ENCODE data around the gene GPR42. TPM values are rescaled to one million over a fixed set of nuclear protein-coding genes. Genes with fewer than 3 reads are reported as not detected.

GPR42 gene
- total RNA-seq, 2 donors from 2014 or later = not detected

GRCh38 chr19:35380450-35381124 lies 9.7 kb downstream of the GPR42 start:
- H3K27ac ChIP-seq = no peak overlapping the region
- no peak for DNase-seq (ENCODE audit: low spot score)
- no peak for TF ChIP-seq CTCF (IDR thresholded peaks at IDR 0.05)

GRCh38 chr19:35381318-35381717 lies 10.4 kb downstream of the GPR42 start:
- H3K27me3 ChIP-seq = no peaks in the 10 kb centered on the region
- no peaks in the 10 kb centered on the region for H3K4me1 ChIP-seq
- H3K36me3 ChIP-seq = no peaks in the 10 kb centered on the region
- no peak for TF ChIP-seq CTCF (IDR thresholded peaks at IDR 0.05)
- no peak for DNase-seq (ENCODE audit: low spot score)
- no peak overlapping the region for H3K27ac ChIP-seq
- peaks cover 0 to 10% of the 10 kb centered on the region in 2 donors for H3K9me3 ChIP-seq
- no peak overlapping the region for H3K4me3 ChIP-seq

More at GRCh38 chr19:35380450-35381124, 9.7 kb downstream of the GPR42 start:
- no peaks in the 10 kb centered on the region for H3K4me1 ChIP-seq
- no peak overlapping the region for H3K4me3 ChIP-seq
- H3K36me3 ChIP-seq = no peaks in the 10 kb centered on the region
- no peaks in the 10 kb centered on the region for H3K27me3 ChIP-seq
- peaks cover 0 to 3% of the 10 kb centered on the region in 2 donors for H3K9me3 ChIP-seq

- Histone ChIP-seq H3K4me3 (no peak overlapping the region), H3K27ac (no peak overlapping the region), H3K9me3 (peaks cover 0 to 10% of the 10 kb centered on the region in 2 donors), H3K27me3 (no peaks in the 10 kb centered on the region), H3K36me3 (no peaks in the 10 kb centered on the region), H3K4me1 (no peaks in the 10 kb centered on the region)
- no peak for TF ChIP-seq CTCF (IDR thresholded peaks at IDR 0.05)
- no peak for DNase-seq (ENCODE audit: low spot score)
Observed at GRCh38 chr19:35381926-35382325, 11.1 kb downstream of the GPR42 start.

- Histone ChIP-seq H3K9me3 (peaks cover 0 to 10% of the 10 kb centered on the region in 2 donors), H3K36me3 (no peaks in the 10 kb centered on the region), H3K4me3 (no peak overlapping the region), H3K27ac (no peak overlapping the region), H3K4me1 (no peaks in the 10 kb centered on the region), H3K27me3 (no peaks in the 10 kb centered on the region)
- no peak for DNase-seq (ENCODE audit: low spot score)
- no peak for TF ChIP-seq CTCF (IDR thresholded peaks at IDR 0.05)
Observed at GRCh38 chr19:35383536-35383935, 12.7 kb downstream of the GPR42 start.

- Histone ChIP-seq H3K4me1 (no peaks in the 10 kb centered on the region), H3K27ac (no peak overlapping the region), H3K36me3 (no peaks in the 10 kb centered on the region), H3K27me3 (no peaks in the 10 kb centered on the region), H3K4me3 (no peak overlapping the region), H3K9me3 (peaks cover 0 to 10% of the 10 kb centered on the region in 2 donors)
- DNase-seq (ENCODE audit: low spot score) = no peak
- TF ChIP-seq CTCF (IDR thresholded peaks at IDR 0.05) = no peak
Observed at GRCh38 chr19:35388277-35389054, 17.6 kb downstream of the GPR42 start.

Data from right atrium auricular region (tissue), 2 donors.